H1 (cell line): ENCODE measurements around the gene TMEM255B. TPM values are rescaled to one million over a fixed set of nuclear protein-coding genes. Genes with fewer than 3 reads are reported as not detected.

Source experiments
- TAF1 ChIP-seq: IDR thresholded peaks from 2 replicates; pipeline ENCODE4 v1.6.1; 2011; ENCODE audit warnings: mild to moderate bottlenecking, low read depth, low read length
- polyA plus RNA-seq, 7 experiments: library from polyadenylated mRNA; depleted of rRNA in 3 of 7; stranded (reverse) in 5 of 7; unstranded in 2 of 7; fragments of >200 nt in 5 of 7; fragments of 200-250 nt in 2 of 7; gene quantifications; 1 replicate in 5 of 7; 2 replicates in 1 of 7; 4 replicates in 1 of 7; pipeline versions ENCODE4 v1.2.1 to v1.2.3, GENCODE V29; 2011 to 2013; ENCODE audit warnings: missing spikeins in 2 of 7, mixed read lengths in 2 of 7
- total RNA-seq: library from RNA; stranded (reverse); fragmentation: NEBNext Ultra II Directional; extraction: Animal tissue kit (Norgen Biotek cat#: 25700); gene quantifications from 2 replicates; pipeline ENCODE4 v1.2.1, GENCODE V29; 2021
- TF ChIP-seq, protein P1 (sequence below), 3 experiments: IDR thresholded peaks; 1 replicate in 2 of 3; 2 replicates in 1 of 3; pipeline versions ENCODE4 v1.5.1 to v1.6.1; 2011; ENCODE audit warnings: low read length in 3 of 3, mild to moderate bottlenecking in 3 of 3, inconsistent platforms in 2 of 3, low read depth in 1 of 3, moderate library complexity in 1 of 3; ENCODE audit not compliant: insufficient read depth in 1 of 3; ENCODE audit errors: control extremely low read depth in 1 of 3

The TMEM255B gene
- total and polyA plus RNA-seq, 2 of the 8 experiments (the other 6 are each of a cell fraction or from before 2014, with no cell fraction given) = 3.4 to 4.4 TPM

DNA sequence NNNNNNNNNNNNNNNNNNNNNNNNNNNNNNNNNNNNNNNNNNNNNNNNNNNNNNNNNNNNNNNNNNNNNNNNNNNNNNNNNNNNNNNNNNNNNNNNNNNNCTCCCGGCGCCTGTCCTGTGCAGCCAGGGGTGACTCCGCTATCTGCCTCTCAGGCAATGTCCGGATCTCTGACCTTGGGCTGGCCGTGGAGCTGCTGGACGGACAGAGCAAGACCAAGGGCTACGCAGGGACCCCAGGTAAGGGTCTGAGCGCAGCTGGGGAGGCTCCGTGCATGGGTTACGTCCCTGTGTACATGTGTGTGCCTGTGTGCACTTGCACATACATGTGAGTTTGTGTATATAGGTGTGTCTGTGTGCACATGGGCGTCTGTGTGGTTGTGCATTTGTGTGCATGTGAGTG lies 36.1 kb upstream of the TMEM255B start (continued):
- TF ChIP-seq, protein P1, sequence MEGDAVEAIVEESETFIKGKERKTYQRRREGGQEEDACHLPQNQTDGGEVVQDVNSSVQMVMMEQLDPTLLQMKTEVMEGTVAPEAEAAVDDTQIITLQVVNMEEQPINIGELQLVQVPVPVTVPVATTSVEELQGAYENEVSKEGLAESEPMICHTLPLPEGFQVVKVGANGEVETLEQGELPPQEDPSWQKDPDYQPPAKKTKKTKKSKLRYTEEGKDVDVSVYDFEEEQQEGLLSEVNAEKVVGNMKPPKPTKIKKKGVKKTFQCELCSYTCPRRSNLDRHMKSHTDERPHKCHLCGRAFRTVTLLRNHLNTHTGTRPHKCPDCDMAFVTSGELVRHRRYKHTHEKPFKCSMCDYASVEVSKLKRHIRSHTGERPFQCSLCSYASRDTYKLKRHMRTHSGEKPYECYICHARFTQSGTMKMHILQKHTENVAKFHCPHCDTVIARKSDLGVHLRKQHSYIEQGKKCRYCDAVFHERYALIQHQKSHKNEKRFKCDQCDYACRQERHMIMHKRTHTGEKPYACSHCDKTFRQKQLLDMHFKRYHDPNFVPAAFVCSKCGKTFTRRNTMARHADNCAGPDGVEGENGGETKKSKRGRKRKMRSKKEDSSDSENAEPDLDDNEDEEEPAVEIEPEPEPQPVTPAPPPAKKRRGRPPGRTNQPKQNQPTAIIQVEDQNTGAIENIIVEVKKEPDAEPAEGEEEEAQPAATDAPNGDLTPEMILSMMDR (IDR thresholded peaks at IDR 0.05; ENCODE audit: control extremely low read depth in 1 of 3, insufficient read depth in 1 of 3, low read depth in 1 of 3, low read length in 3 of 3) = no peak
- TF ChIP-seq TAF1 = no peak
- TF ChIP-seq, all 59 proteins: peak for 0
